IMR-90 (cell line): ENCODE results near the gene CCDC102A. TPM values are rescaled to one million over a fixed set of nuclear protein-coding genes. Genes with fewer than 3 reads are reported as not detected.

Source experiments
- ATAC-seq: fragments of 200-7000 bp; cut with Tn5 transposase; 2 replicates; pipeline ENCODE4 v1.9.1; 2020; ENCODE audit warnings: low read depth, mild to moderate bottlenecking, moderate library complexity
- BruUV-seq: library from RNA; stranded (reverse); fragments of 400-500 nt; replicated peaks from 2 replicates; lab custom pipeline; 2021; lab: Mats Ljungman, UMichigan
- CTCF ChIA-PET: fragments of 300-600 bp; formaldehyde crosslinking; extraction: SDS; loops from one replicate; lab custom pipeline; 2021; ENCODE audit warnings: antibody characterized with exemption; lab: Yijun Ruan, JAX
- POLR2A ChIA-PET: fragments of 300-600 bp; sonication (Branson Sonifier 250); formaldehyde crosslinking; loops from one replicate; lab custom pipeline; 2022; ENCODE audit warnings: antibody characterized with exemption; ENCODE audit not compliant: unreplicated experiment; lab: Charles Lee
- DNase-seq: peaks from one replicate; pipeline ENCODE4 v3.0.0; 2013
- H2AFZ ChIP-seq: replicated peaks from 2 replicates; pipeline ENCODE3; 2013; ENCODE audit warnings: low read length, mild to moderate bottlenecking; ENCODE audit not compliant: poor library complexity
- H2AK5ac ChIP-seq: 2 replicates; pipeline ENCODE4 v1.6.1; 2013; ENCODE audit warnings: low read depth, low read length, inconsistent platforms
- H2AK9ac ChIP-seq: replicated peaks from 2 replicates; pipeline ENCODE3; 2013; ENCODE audit warnings: mild to moderate bottlenecking, low read depth, low read length, moderate library complexity; ENCODE audit not compliant: poor library complexity
- H2BK120ac ChIP-seq: 2 replicates; pipeline ENCODE4 v1.6.1; 2013; ENCODE audit warnings: low read depth, low read length, inconsistent platforms
- H2BK15ac ChIP-seq: 3 replicates; pipeline ENCODE4 v1.6.1; 2013; ENCODE audit warnings: low read depth, low read length, inconsistent platforms
- H2BK20ac ChIP-seq: 2 replicates; pipeline ENCODE4 v1.6.1; 2013; ENCODE audit warnings: low read depth, mild to moderate bottlenecking, inconsistent platforms, low read length, moderate library complexity
- H2BK5ac ChIP-seq: 2 replicates; pipeline ENCODE4 v1.6.1; 2013; ENCODE audit warnings: mild to moderate bottlenecking, low read depth, low read length, inconsistent platforms; ENCODE audit not compliant: poor library complexity, severe bottlenecking
- H3K14ac ChIP-seq: replicated peaks from 2 replicates; pipeline ENCODE4 v1.6.1; 2013; ENCODE audit warnings: low read depth, low read length, inconsistent platforms
- H3K18ac ChIP-seq: 2 replicates; pipeline ENCODE4 v1.6.1; 2013; ENCODE audit warnings: low read depth, low read length, control low read depth
- H3K23ac ChIP-seq: 2 replicates; pipeline ENCODE4 v1.6.1; 2013; ENCODE audit warnings: low read depth, low read length, inconsistent platforms
- H3K27ac ChIP-seq: 2 replicates; pipeline ENCODE4 v1.5.1; 2013; ENCODE audit warnings: mild to moderate bottlenecking, control low read depth, low read length; ENCODE audit not compliant: insufficient read depth
- H3K27me3 ChIP-seq: 2 replicates; pipeline ENCODE4 v1.6.1; 2013; ENCODE audit warnings: low read length; ENCODE audit not compliant: control insufficient read depth, insufficient read depth
- H3K36me3 ChIP-seq: 2 replicates; pipeline ENCODE4 v1.6.1; 2013; ENCODE audit warnings: low read length, mixed read lengths; ENCODE audit not compliant: control insufficient read depth, insufficient read depth
- H3K4ac ChIP-seq: 2 replicates; pipeline ENCODE4 v1.6.1; 2013; ENCODE audit warnings: low read depth, low read length, inconsistent platforms
- H3K4me1 ChIP-seq: 2 replicates; pipeline ENCODE4 v1.6.1; 2013; ENCODE audit warnings: low read length, mixed read lengths; ENCODE audit not compliant: control insufficient read depth, insufficient read depth
- H3K4me2 ChIP-seq: 2 replicates; pipeline ENCODE4 v1.6.1; 2013; ENCODE audit warnings: low read depth, mild to moderate bottlenecking, control low read depth, low read length, moderate library complexity
- H3K4me3 ChIP-seq: 2 replicates; pipeline ENCODE4 v1.5.1; 2013; ENCODE audit warnings: low read depth, mild to moderate bottlenecking, control low read depth, low read length, moderate library complexity; ENCODE audit not compliant: insufficient read depth
- H3K56ac ChIP-seq: 2 replicates; pipeline ENCODE4 v1.6.1; 2013; ENCODE audit warnings: low read length, inconsistent platforms; ENCODE audit not compliant: insufficient read depth; ENCODE audit errors: extremely low read depth
- H3K79me1 ChIP-seq, 2 experiments: 2 replicates each; pipeline ENCODE4 v1.6.1; 2013; ENCODE audit warnings: low read length in 2 of 2, inconsistent platforms in 1 of 2, low read depth in 1 of 2
- H3K9ac ChIP-seq: 2 replicates; pipeline ENCODE4 v1.6.1; 2013; ENCODE audit warnings: low read depth, low read length, control low read depth
- H3K9me1 ChIP-seq: 2 replicates; pipeline ENCODE4 v1.6.1; 2013; ENCODE audit warnings: low read length, inconsistent platforms; ENCODE audit not compliant: insufficient read depth
- H3K9me3 ChIP-seq: 2 replicates; pipeline ENCODE4 v1.6.1; 2013; ENCODE audit warnings: low read length; ENCODE audit not compliant: control insufficient read depth, insufficient read depth
- H4K20me1 ChIP-seq: 2 replicates; pipeline ENCODE4 v1.6.1; 2013; ENCODE audit warnings: low read length, inconsistent platforms; ENCODE audit not compliant: insufficient read depth
- H4K5ac ChIP-seq: 2 replicates; pipeline ENCODE4 v1.6.1; 2013; ENCODE audit warnings: mild to moderate bottlenecking, low read depth, low read length, control low read depth
- H4K8ac ChIP-seq, 2 experiments: 2 replicates each; pipeline ENCODE4 v1.6.1; 2013; ENCODE audit warnings: low read depth in 2 of 2, low read length in 2 of 2, control low read depth in 1 of 2, inconsistent platforms in 1 of 2
- H4K91ac ChIP-seq: 2 replicates; pipeline ENCODE4 v1.6.1; 2013; ENCODE audit warnings: low read depth, low read length, inconsistent platforms; ENCODE audit not compliant: insufficient read depth
- CTCF ChIP-seq: conservative IDR thresholded peaks from 2 replicates; pipeline ENCODE4 v1.5.1; 2012; ENCODE audit warnings: mild to moderate bottlenecking, low read depth, low read length, improper control_type of control experiment
- MAFK ChIP-seq: IDR thresholded peaks from 2 replicates; pipeline ENCODE4 v1.6.1; 2012; ENCODE audit warnings: low read depth, low read length, improper control_type of control experiment
- WGBS, 2 experiments: methylation state at CpG; one replicate each; pipeline versions ENCODE4 v1.1.5 to v1.1.7; 2013; ENCODE audit warnings: missing lambda C conversion rate in 2 of 2; ENCODE audit not compliant: insufficient read length in 1 of 2; ENCODE audit errors: extremely low coverage in 2 of 2; 5-methylcytosine and 5-hydroxymethylcytosine counted together
- dilution Hi-C: fragments of 300-500 bp; cut with HindIII; formaldehyde crosslinking; loops from one replicate; pipeline ENCODE4 v1.14.3; 2018; ENCODE audit warnings: low sequenced_read_pairs; ENCODE audit not compliant: unreplicated experiment
- in situ Hi-C: fragments of 300-500 bp; cut with MboI; formaldehyde crosslinking; loops from 3 replicates; pipeline ENCODE4 v1.14.3; 2019; ENCODE audit warnings: low sequenced_read_pairs, inconsistent platforms, mixed read lengths
- intact Hi-C: fragments of 100-400 bp; cut with micrococcal nuclease; formaldehyde crosslinking; loops from 2 replicates; pipeline ENCODE4 v1.10.0; 2022
- polyA plus RNA-seq, 3 experiments: library from polyadenylated mRNA; depleted of rRNA; stranded (reverse); fragments of >200 nt; gene quantifications; 2 replicates each; pipeline ENCODE4 v1.2.3, GENCODE V29; 2012; ENCODE audit warnings: low replicate concordance in 1 of 3
- total RNA-seq: library from RNA; depleted of rRNA; stranded (reverse); fragments of >200 nt; gene quantifications from 2 replicates; pipeline ENCODE4 v1.2.3, GENCODE V29; 2012

The CCDC102A gene
- total and polyA plus RNA-seq, 2 of the 4 experiments (the other 2 are of a cell fraction) = 5.4 to 8.5 TPM

DNA sequence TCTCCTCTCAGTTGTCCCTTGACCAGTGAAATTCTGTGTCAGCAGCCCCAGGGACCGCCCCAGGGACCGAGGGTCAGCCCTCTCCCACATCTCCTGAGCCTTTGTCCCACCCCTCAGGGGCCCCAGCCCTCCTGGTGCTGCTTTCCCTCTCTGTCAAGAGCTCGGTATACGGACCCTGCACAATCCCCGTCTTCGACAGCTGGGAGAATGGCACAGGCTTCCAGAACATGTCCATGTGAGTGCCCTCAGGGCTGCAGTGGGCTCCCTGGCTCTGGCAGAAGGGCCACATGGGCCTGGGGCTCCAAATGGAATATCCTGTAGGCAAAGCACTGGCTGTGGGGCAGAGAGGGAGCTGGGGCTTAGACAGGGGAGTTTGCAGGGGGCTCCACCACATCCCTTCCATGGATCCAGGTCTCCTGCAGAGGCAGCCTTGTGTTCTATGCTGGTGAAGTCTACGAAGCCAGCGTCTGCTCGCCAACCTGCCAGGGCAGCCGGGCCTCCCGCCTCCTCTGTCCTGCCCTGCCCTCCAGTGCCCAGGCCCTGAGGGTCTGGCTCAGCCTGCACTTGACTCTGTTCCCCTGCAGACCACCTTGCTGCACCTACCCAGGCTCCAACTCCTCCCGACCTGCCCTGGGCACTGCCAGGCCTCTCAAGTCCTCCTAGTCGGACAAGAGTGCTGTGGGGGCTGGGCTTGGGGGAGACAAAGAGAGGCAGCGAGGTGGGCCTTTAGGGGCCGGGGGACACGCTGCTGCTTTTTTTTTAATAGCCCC lies 34.1 kb upstream of the CCDC102A start:
- Histone ChIP-seq H4K91ac (no peak overlapping the region), H3K14ac (no peak overlapping the region), H3K27me3 (peaks cover 24% of the 10 kb centered on the region), H3K36me3 (no peaks in the 10 kb centered on the region), H2BK15ac (no peak overlapping the region), H3K9me3 (no peaks in the 10 kb centered on the region), H3K4me2 (no peak overlapping the region), H3K4ac (no peak overlapping the region), H3K4me3 (no peak overlapping the region), H3K18ac (no peak overlapping the region), H2BK20ac (no peak overlapping the region), H3K79me1 (no peaks in the 10 kb centered on the region), H3K23ac (no peak overlapping the region), H3K56ac (no peak overlapping the region), H2AFZ (no peak overlapping the region), H4K20me1 (no peaks in the 10 kb centered on the region), H3K27ac (no peak overlapping the region), H4K5ac (no peak overlapping the region), H2AK5ac (no peak overlapping the region), H2BK5ac (no peak overlapping the region), H3K9me1 (no peaks in the 10 kb centered on the region), H4K8ac (no peak overlapping the region), H2AK9ac (peak overlapping the region; percentile 42), H2BK120ac (no peak overlapping the region), H3K9ac (no peak overlapping the region), H3K4me1 (no peaks in the 10 kb centered on the region)
- dilution Hi-C loops = no loop called here
- no peak for TF ChIP-seq MAFK
- TF ChIP-seq CTCF = no peak
- no peak for DNase-seq
- intact Hi-C loops = no loop called here
- no TSS peak for BruUV-seq
- CTCF ChIA-PET = no interaction called here
- POLR2A ChIA-PET = no interaction called here
- 73% methylated on average over 9 of the region's 16 CpGs; no CpG with 5 or more reads in 1 of the 2 experiments for WGBS, 2 experiments
- ATAC-seq = no peak
- in situ Hi-C loops = no loop called here
